GM23248 (cell line): ENCODE results near the gene ZMYM3. TPM values are rescaled to one million over a fixed set of nuclear protein-coding genes. Genes with fewer than 3 reads are reported as not detected.

Experiments
- DNase-seq: peaks from one replicate; pipeline ENCODE4 v3.0.0-alpha.2; 2015
- H2AFZ ChIP-seq: fragments of 200-600 bp; sonication (generic); 2 replicates; pipeline ENCODE4 v1.6.1; 2016; ENCODE audit warnings: antibody characterized with exemption
- H3F3A ChIP-seq: fragments of 200-600 bp; sonication (generic); 2 replicates; pipeline ENCODE4 v1.6.1; 2016; ENCODE audit warnings: mild to moderate bottlenecking, antibody characterized with exemption, mixed run types; ENCODE audit not compliant: insufficient read depth
- H3K27ac ChIP-seq: fragments of 200-600 bp; sonication (generic); 2 replicates; pipeline ENCODE4 v1.5.1; 2016; ENCODE audit warnings: mild to moderate bottlenecking
- H3K27me3 ChIP-seq: fragments of 200-600 bp; sonication (generic); replicated peaks from 2 replicates; pipeline ENCODE4 v1.6.1; 2016; ENCODE audit warnings: mild to moderate bottlenecking; ENCODE audit not compliant: insufficient read depth
- H3K36me3 ChIP-seq: fragments of 200-600 bp; sonication (generic); 2 replicates; pipeline ENCODE4 v1.6.1; 2016; ENCODE audit warnings: low read depth, mild to moderate bottlenecking
- H3K4me1 ChIP-seq: fragments of 200-600 bp; sonication (generic); 2 replicates; pipeline ENCODE4 v1.6.1; 2016; ENCODE audit warnings: mild to moderate bottlenecking; ENCODE audit not compliant: insufficient read depth
- H3K4me2 ChIP-seq: fragments of 200-600 bp; sonication (generic); one replicate; pipeline ENCODE4 v1.6.1; 2016; ENCODE audit warnings: mild to moderate bottlenecking; ENCODE audit not compliant: unreplicated experiment
- H3K4me3 ChIP-seq: fragments of 200-600 bp; sonication (generic); 2 replicates; pipeline ENCODE4 v1.5.1; 2016; ENCODE audit warnings: mild to moderate bottlenecking
- H3K79me2 ChIP-seq: fragments of 200-600 bp; sonication (generic); 2 replicates; pipeline ENCODE4 v1.6.1; 2016; ENCODE audit warnings: mild to moderate bottlenecking; ENCODE audit not compliant: insufficient read depth
- H3K9ac ChIP-seq: fragments of 200-600 bp; sonication (generic); 2 replicates; pipeline ENCODE4 v1.6.1; 2016; ENCODE audit warnings: mild to moderate bottlenecking
- H3K9me2 ChIP-seq: fragments of 200-600 bp; sonication (generic); 2 replicates; pipeline ENCODE4 v1.6.1; 2016; ENCODE audit warnings: mixed run types, mild to moderate bottlenecking, moderate library complexity; ENCODE audit not compliant: insufficient read depth
- H3K9me3 ChIP-seq: fragments of 200-600 bp; sonication (generic); one replicate; pipeline ENCODE4 v1.6.1; 2017; ENCODE audit warnings: low read depth
- H4K20me1 ChIP-seq: fragments of 200-600 bp; sonication (generic); 2 replicates; pipeline ENCODE4 v1.6.0; 2016; ENCODE audit not compliant: insufficient read depth
- EZH2 ChIP-seq: fragments of 200-600 bp; sonication (generic); IDR thresholded peaks from 2 replicates; pipeline ENCODE4 v1.6.1; 2018; ENCODE audit warnings: antibody characterized with exemption, mild to moderate bottlenecking; ENCODE audit not compliant: insufficient read depth, poor library complexity, severe bottlenecking
- EZH2phosphoT487 ChIP-seq: fragments of 200-600 bp; sonication (generic); IDR thresholded peaks from 2 replicates; pipeline ENCODE4 v1.6.1; 2018; ENCODE audit warnings: antibody characterized with exemption, moderate library complexity, mild to moderate bottlenecking, low read depth; ENCODE audit not compliant: insufficient read depth
- WGBS, 2 experiments: methylation state at CpG; one replicate each; pipeline ENCODE4 v1.1.6; 2015 to 2017; ENCODE audit warnings: low lambda C conversion rate in 2 of 2, low coverage in 1 of 2; ENCODE audit errors: missing lambda C conversion rate in 2 of 2; 5-methylcytosine and 5-hydroxymethylcytosine counted together
- in situ Hi-C: fragments of 300-500 bp; cut with MboI; formaldehyde crosslinking; loops from 2 replicates; pipeline ENCODE4 v1.15.0; 2020
- polyA plus RNA-seq: library from polyadenylated mRNA; unstranded; fragments of >200 nt; fragmentation: Nextera tagmentation; extraction: Ambion mirVana; gene quantifications from 2 replicates; pipeline ENCODE4 v1.2.1, GENCODE V29; 2016
- total RNA-seq: library from RNA; depleted of rRNA; stranded (reverse); fragments of >200 nt; shearing (Covaris generic); gene quantifications from 2 replicates; pipeline ENCODE4 v1.2.3, GENCODE V29; 2014

Gene ZMYM3
- total and polyA plus RNA-seq, 2 experiments from 2014 or later = 7.7 to 14.8 TPM

DNA sequence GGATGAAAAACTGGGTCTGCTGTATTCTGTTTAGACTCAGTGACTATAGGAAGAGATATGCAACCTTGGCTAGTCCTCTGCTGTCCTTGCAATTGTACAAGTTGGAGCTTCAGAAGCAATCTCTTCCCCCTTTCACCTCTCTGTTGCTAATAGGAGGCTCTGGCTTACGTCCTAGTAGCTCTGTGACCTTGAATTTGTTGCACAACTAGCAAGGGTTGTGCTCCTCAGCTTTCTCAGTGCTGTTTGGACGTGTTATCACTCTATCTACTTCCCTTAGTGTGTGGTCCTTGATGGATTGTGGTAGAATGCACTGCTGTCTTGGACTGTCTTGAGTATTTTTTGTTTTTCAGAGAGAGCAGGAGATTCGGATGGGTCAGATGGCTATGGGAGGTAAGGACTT is 44.2 kb upstream of the ZMYM3 start:
- Histone ChIP-seq H3K9ac (no peak overlapping the region), H3F3A (peaks cover 7% of the 10 kb centered on the region; the same call in 1 of the 2 replicates), H3K36me3 (peaks cover 30% of the 10 kb centered on the region), H3K79me2 (peaks cover 11% of the 10 kb centered on the region; the same call in 1 of the 2 replicates), H3K4me2 (no peak overlapping the region), H4K20me1 (no peaks in the 10 kb centered on the region), H3K27me3 (no peaks in the 10 kb centered on the region), H3K9me3 (no peaks in the 10 kb centered on the region), H3K4me1 (0 out of 2 replicates have a peak, but pooled peaks cover 8% of the 10 kb centered on the region), H3K4me3 (no peak overlapping the region), H3K9me2 (no peaks in the 10 kb centered on the region), H2AFZ (no peak overlapping the region), H3K27ac (no peak overlapping the region)
- DNase-seq = no peak
- WGBS, 2 experiments = 98% methylated on average over 3 of the region's 3 CpGs
- no peak for TF ChIP-seq EZH2
- TF ChIP-seq EZH2phosphoT487 = no peak
- in situ Hi-C loops = no loop called here

GRCh38 chrX:71296806-71297205 is 42.9 kb upstream of the ZMYM3 start:
- H3F3A ChIP-seq = peaks cover 16% of the 10 kb centered on the region; the same call in 1 of the 2 replicates
- H3K4me2 ChIP-seq = no peak overlapping the region
- no peak for TF ChIP-seq EZH2phosphoT487
- no peak for TF ChIP-seq EZH2
- H3K9ac ChIP-seq = no peak overlapping the region
- no peak overlapping the region for H3K27ac ChIP-seq
- 84 to 89% methylated on average over 6 of the region's 6 CpGs for WGBS, 2 experiments
- no peak for DNase-seq
- H3K9me2 ChIP-seq = no peaks in the 10 kb centered on the region
- H3K79me2 ChIP-seq = peaks cover 16% of the 10 kb centered on the region; the same call in 1 of the 2 replicates
- H3K27me3 ChIP-seq = no peaks in the 10 kb centered on the region
- H2AFZ ChIP-seq = no peak overlapping the region
- no peaks in the 10 kb centered on the region for H3K9me3 ChIP-seq
- no peak overlapping the region for H3K4me3 ChIP-seq
- peaks cover 30% of the 10 kb centered on the region for H3K36me3 ChIP-seq
- peaks cover 14% of the 10 kb centered on the region for H3K4me1 ChIP-seq
- no peaks in the 10 kb centered on the region for H4K20me1 ChIP-seq
- in situ Hi-C loops = no loop called here

DNA sequence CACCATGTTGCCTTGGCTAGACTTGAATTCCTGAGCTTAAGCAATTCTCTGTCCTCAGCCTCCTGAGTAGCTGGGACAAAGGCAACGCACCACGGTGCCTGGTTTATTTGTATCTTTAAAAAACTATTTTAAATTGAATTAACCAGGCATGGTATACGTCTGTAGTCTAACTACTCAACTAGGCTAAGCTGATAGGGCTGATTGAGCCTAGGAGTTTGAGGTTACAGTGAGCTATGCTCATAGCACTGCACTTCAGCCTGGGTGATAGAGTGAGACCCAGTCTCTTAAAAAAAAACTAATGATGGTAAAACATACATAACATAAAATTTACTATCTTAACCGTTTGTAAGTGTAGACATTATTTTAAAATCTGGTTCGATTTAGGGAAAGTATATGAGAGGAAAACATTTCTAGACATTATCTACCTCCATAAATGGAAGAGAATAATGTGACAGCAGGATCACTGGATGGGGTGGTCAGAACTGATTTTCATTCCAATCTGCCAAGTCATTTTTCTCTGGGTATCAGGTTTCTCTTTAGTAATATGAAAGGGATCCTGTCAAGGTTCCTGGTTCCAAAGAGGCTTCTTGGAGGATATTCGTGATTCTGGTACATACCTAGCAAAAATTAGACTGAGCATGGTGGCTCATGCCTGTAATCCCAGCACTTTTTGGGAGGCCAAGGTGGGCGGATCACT is 38.9 kb upstream of the ZMYM3 start:
- 69 to 73% methylated on average over 7 of the region's 7 CpGs for WGBS, 2 experiments
- no peaks in the 10 kb centered on the region for H3K9me3 ChIP-seq
- peaks cover 28% of the 10 kb centered on the region; the same call in 1 of the 2 replicates for H3F3A ChIP-seq
- DNase-seq = peak; percentile 57
- no peak overlapping the region for H3K4me3 ChIP-seq
- no peaks in the 10 kb centered on the region for H3K9me2 ChIP-seq
- no peaks in the 10 kb centered on the region for H3K27me3 ChIP-seq
- peak overlapping the region; percentile 48 for H3K27ac ChIP-seq
- peaks cover 42% of the 10 kb centered on the region for H3K36me3 ChIP-seq
- H3K9ac ChIP-seq = no peak overlapping the region
- TF ChIP-seq EZH2 (no peak), EZH2phosphoT487 (no peak)
- in situ Hi-C loops = no loop called here
- H3K79me2 ChIP-seq = peaks cover 56% of the 10 kb centered on the region
- H3K4me2 ChIP-seq = peak overlapping the region; percentile 28
- peaks cover 18% of the 10 kb centered on the region for H3K4me1 ChIP-seq
- H4K20me1 ChIP-seq = no peaks in the 10 kb centered on the region
- H2AFZ ChIP-seq = no peak overlapping the region

GRCh38 chrX:71291381-71291780 is 37.4 kb upstream of the ZMYM3 start:
- no peaks in the 10 kb centered on the region for H3K27me3 ChIP-seq
- in situ Hi-C loops = no loop called here
- no peak overlapping the region for H3K9ac ChIP-seq
- no peak for DNase-seq
- WGBS, 2 experiments = 69 to 82% methylated on average over 5 to 6 of the region's 6 CpGs
- peaks cover 70% of the 10 kb centered on the region for H3K79me2 ChIP-seq
- no peaks in the 10 kb centered on the region for H4K20me1 ChIP-seq
- no peaks in the 10 kb centered on the region for H3K9me2 ChIP-seq
- H3K4me3 ChIP-seq = no peak overlapping the region
- H3K4me2 ChIP-seq = no peak overlapping the region
- H3K36me3 ChIP-seq = peaks cover 30% of the 10 kb centered on the region
- peaks cover 19% of the 10 kb centered on the region for H3K4me1 ChIP-seq
- TF ChIP-seq EZH2 = no peak
- no peak for TF ChIP-seq EZH2phosphoT487
- no peaks in the 10 kb centered on the region for H3K9me3 ChIP-seq
- no peak overlapping the region for H2AFZ ChIP-seq
- peak overlapping the region; percentile 48 for H3K27ac ChIP-seq
- H3F3A ChIP-seq = peaks cover 28% of the 10 kb centered on the region; the same call in 1 of the 2 replicates
